Natural killer cell (primary cell): ENCODE data around the gene CORO6. TPM values are rescaled to one million over a fixed set of nuclear protein-coding genes. Genes with fewer than 3 reads are reported as not detected.
A peak's percentile ranks its signal among the peaks of the same experiment; 100 is the strongest.

Experiments
- ATAC-seq, 3 donors: fragments of 150-1000 bp in 2 of 3; fragments of 200-7000 bp in 1 of 3; cut with Tn5 transposase; 1 replicate in 1 of 3; 2 replicates in 2 of 3; pipeline ENCODE4 v1.10.0; 2021; ENCODE audit warnings: mild to moderate bottlenecking in 2 of 3, moderate library complexity in 2 of 3
- DNase-seq, 2 donors: peaks; one replicate each; pipeline versions ENCODE4 v3.0.0 to v3.0.0-alpha.2; 2013 to 2021; ENCODE audit warnings: mixed read lengths in 1 of 2
- H3K27ac ChIP-seq: one replicate; pipeline ENCODE4 v1.5.1; 2013; ENCODE audit warnings: mild to moderate bottlenecking, low read length
- H3K27me3 ChIP-seq: one replicate; pipeline ENCODE4 v1.6.1; 2013; ENCODE audit warnings: low read length; ENCODE audit not compliant: control insufficient read depth, insufficient read depth
- H3K36me3 ChIP-seq: one replicate; pipeline ENCODE4 v1.6.1; 2013; ENCODE audit warnings: low read length; ENCODE audit not compliant: control insufficient read depth, insufficient read depth
- H3K4me1 ChIP-seq: one replicate; pipeline ENCODE4 v1.6.1; 2013; ENCODE audit warnings: low read length; ENCODE audit not compliant: control insufficient read depth, insufficient read depth
- H3K4me3 ChIP-seq: one replicate; pipeline ENCODE4 v1.5.1; 2013; ENCODE audit warnings: low read length
- H3K9me3 ChIP-seq: one replicate; pipeline ENCODE4 v1.6.1; 2013; ENCODE audit warnings: low read length; ENCODE audit not compliant: control insufficient read depth, insufficient read depth
- H3K27ac Mint-ChIP-seq, 2 donors: one replicate each; pipeline ENCODE4 v1.8.0; 2022; ENCODE audit warnings: mild to moderate bottlenecking in 2 of 2, mixed read lengths in 2 of 2, moderate library complexity in 1 of 2
- H3K27me3 Mint-ChIP-seq, 2 donors: one replicate each; pipeline ENCODE4 v1.8.0; 2022; ENCODE audit warnings: low read depth in 2 of 2, mixed read lengths in 2 of 2
- H3K36me3 Mint-ChIP-seq: one replicate; pipeline ENCODE4 v1.8.0; 2022; ENCODE audit warnings: mixed read lengths
- H3K4me1 Mint-ChIP-seq, 2 donors: one replicate each; pipeline ENCODE4 v1.8.0; 2022; ENCODE audit warnings: mixed read lengths in 2 of 2
- H3K4me3 Mint-ChIP-seq: one replicate; pipeline ENCODE4 v1.8.0; 2022; ENCODE audit warnings: mild to moderate bottlenecking, moderate library complexity, mixed read lengths
- H3K9me3 Mint-ChIP-seq, 2 donors: one replicate each; pipeline ENCODE4 v1.8.0; 2022; ENCODE audit warnings: mixed read lengths in 2 of 2
- WGBS: methylation state at CpG from one replicate; pipeline ENCODE4 v1.1.7; 2013; ENCODE audit warnings: missing lambda C conversion rate; ENCODE audit not compliant: insufficient coverage; 5-methylcytosine and 5-hydroxymethylcytosine counted together
- intact Hi-C: fragments of 100-400 bp; cut with micrococcal nuclease; formaldehyde crosslinking; loops from one replicate; pipeline ENCODE4 v1.14.2; 2022
- total RNA-seq, 4 donors: library from RNA; stranded (reverse); fragments of 120-200 nt in 1 of 4; gene quantifications; one replicate each; pipeline versions ENCODE4 v1.2.3 to v1.2.4, GENCODE V29; 2013 to 2022
- TF ChIP-seq, protein P1 (sequence below): fragments of 200-600 bp; IDR thresholded peaks from one replicate; pipeline ENCODE4 v1.8.0; 2022; ENCODE audit warnings: antibody characterized with exemption

CORO6 gene
- total RNA-seq, 3 donors from 2014 or later (not counting 1 experiment from before 2014, with no cell fraction given) = 2.4 to 18.7 (median 3.9) TPM

DNA sequence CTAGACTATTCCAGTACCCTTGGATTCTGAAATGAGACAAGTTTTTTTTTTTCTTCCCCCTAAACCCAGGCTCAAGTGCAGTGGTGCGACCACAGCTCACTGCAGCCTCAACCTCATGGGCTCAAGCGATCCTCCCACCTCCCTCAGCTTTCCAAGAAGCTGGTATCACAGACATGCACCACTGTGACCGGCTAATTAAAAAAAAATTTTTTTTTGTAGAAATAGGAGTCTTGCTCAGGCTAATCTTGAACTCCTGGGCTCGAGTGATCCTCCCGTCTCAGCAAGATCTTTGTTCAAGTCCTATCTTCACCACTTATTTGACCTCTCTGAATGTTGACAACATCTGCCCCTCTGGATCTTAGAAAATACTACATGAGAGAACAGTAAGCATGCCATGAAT lies 26.6 kb upstream of the CORO6 start:
- TF ChIP-seq, protein P1, sequence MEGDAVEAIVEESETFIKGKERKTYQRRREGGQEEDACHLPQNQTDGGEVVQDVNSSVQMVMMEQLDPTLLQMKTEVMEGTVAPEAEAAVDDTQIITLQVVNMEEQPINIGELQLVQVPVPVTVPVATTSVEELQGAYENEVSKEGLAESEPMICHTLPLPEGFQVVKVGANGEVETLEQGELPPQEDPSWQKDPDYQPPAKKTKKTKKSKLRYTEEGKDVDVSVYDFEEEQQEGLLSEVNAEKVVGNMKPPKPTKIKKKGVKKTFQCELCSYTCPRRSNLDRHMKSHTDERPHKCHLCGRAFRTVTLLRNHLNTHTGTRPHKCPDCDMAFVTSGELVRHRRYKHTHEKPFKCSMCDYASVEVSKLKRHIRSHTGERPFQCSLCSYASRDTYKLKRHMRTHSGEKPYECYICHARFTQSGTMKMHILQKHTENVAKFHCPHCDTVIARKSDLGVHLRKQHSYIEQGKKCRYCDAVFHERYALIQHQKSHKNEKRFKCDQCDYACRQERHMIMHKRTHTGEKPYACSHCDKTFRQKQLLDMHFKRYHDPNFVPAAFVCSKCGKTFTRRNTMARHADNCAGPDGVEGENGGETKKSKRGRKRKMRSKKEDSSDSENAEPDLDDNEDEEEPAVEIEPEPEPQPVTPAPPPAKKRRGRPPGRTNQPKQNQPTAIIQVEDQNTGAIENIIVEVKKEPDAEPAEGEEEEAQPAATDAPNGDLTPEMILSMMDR = no peak
- Mint-ChIP-seq H3K9me3 (no peaks in the 10 kb centered on the region), H3K36me3 (peaks cover 12% of the 10 kb centered on the region), H3K27me3 (no peaks in the 10 kb centered on the region), H3K27ac (peak overlapping the region; percentile 62 to 68), H3K4me1 (peaks cover 4 to 10% of the 10 kb centered on the region in 2 donors), H3K4me3 (no peak overlapping the region)
- ATAC-seq (no peak), DNase-seq (no peak)
- Histone ChIP-seq H3K9me3 (no peaks in the 10 kb centered on the region), H3K27ac (no peak overlapping the region), H3K36me3 (peaks cover 68% of the 10 kb centered on the region), H3K27me3 (no peaks in the 10 kb centered on the region), H3K4me3 (no peak overlapping the region), H3K4me1 (no peaks in the 10 kb centered on the region)
- WGBS = 100% methylated on average over 5 of the region's 5 CpGs
- intact Hi-C loops = no loop called here

- Mint-ChIP-seq H3K4me1 (peaks cover 4 to 10% of the 10 kb centered on the region in 2 donors), H3K27ac (peak overlapping the region in 1 of 2 donors; percentile 28), H3K36me3 (peaks cover 12% of the 10 kb centered on the region), H3K4me3 (no peak overlapping the region), H3K27me3 (no peaks in the 10 kb centered on the region), H3K9me3 (no peaks in the 10 kb centered on the region)
- Histone ChIP-seq H3K9me3 (no peaks in the 10 kb centered on the region), H3K27me3 (no peaks in the 10 kb centered on the region), H3K36me3 (peaks cover 70% of the 10 kb centered on the region), H3K27ac (no peak overlapping the region), H3K4me3 (no peak overlapping the region), H3K4me1 (no peaks in the 10 kb centered on the region)
- 93% methylated on average over 5 of the region's 5 CpGs for WGBS
- intact Hi-C loops = no loop called here
- ATAC-seq (no peak), DNase-seq (no peak)
- TF ChIP-seq, protein P1 = no peak
Observed at GRCh38 chr17:29648005-29648404, 25.3 kb upstream of the CORO6 start.

DNA sequence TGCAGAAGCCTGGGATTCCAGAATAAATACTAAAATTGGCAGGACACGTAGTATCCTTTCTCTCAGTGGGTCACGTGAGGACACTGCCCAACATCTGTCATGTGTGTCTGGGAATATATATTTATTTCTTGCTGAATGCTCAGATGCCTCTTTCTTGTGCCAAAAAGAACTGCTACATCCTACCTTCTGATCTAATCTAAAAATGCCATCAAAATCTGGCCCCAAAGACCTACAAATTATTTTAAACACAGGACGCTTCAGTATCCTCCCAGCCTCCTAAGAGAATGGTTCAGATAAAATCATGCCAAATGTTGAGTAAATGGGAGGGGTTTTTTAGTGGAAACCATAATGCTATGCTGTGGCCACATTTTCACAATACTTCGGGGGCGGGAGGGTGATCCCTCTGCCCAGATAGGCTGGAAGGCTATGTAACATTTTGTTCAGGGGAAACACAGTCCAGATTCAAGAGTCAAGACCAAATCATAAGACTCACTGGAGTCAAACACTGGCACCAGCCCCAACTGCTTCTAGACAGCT lies 22.9 kb upstream of the CORO6 start:
- H3K36me3 ChIP-seq = peaks cover 75% of the 10 kb centered on the region
- H3K36me3 Mint-ChIP-seq = peaks cover 11% of the 10 kb centered on the region
- ATAC-seq (no peak), DNase-seq (no peak)
- H3K27me3 ChIP-seq = no peaks in the 10 kb centered on the region
- peak overlapping the region in 1 of 2 donors; percentile 41 for H3K27ac Mint-ChIP-seq
- no peak overlapping the region for H3K4me3 ChIP-seq
- peaks cover 7 to 19% of the 10 kb centered on the region in 2 donors for H3K4me1 Mint-ChIP-seq
- H3K9me3 ChIP-seq = no peaks in the 10 kb centered on the region
- H3K4me1 ChIP-seq = no peaks in the 10 kb centered on the region
- no peaks in the 10 kb centered on the region for H3K9me3 Mint-ChIP-seq
- WGBS = 75% methylated on average over 3 of the region's 5 CpGs
- H3K27ac ChIP-seq = no peak overlapping the region
- no peak overlapping the region for H3K4me3 Mint-ChIP-seq
- no peaks in the 10 kb centered on the region for H3K27me3 Mint-ChIP-seq
- intact Hi-C loops = no loop called here
- TF ChIP-seq, protein P1 = no peak

DNA sequence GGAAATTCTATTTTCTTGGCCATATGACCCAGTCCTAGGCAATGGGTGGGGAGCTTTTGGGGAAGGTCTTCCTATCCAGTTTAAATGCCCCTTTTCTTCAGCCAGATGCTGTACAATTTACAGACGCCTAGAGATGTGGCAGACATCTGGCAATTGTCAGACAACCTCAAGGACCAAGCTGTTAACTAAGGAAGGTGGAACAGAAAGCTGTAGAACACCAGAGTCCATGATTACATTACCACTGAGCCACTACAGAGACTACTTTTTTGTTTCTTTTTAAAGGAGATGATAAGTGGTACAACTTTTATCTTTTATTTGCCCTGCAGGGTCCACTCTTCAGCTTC lies 21.1 kb upstream of the CORO6 start:
- Histone ChIP-seq H3K4me3 (no peak overlapping the region), H3K27me3 (no peaks in the 10 kb centered on the region), H3K9me3 (no peaks in the 10 kb centered on the region), H3K4me1 (peaks cover 5% of the 10 kb centered on the region), H3K36me3 (peaks cover 63% of the 10 kb centered on the region), H3K27ac (no peak overlapping the region)
- H3K4me3 Mint-ChIP-seq = no peak overlapping the region
- H3K27ac Mint-ChIP-seq = peak overlapping the region; percentile 26 to 53
- H3K36me3 Mint-ChIP-seq = no peaks in the 10 kb centered on the region
- 100% methylated on average over 1 of the region's 1 CpG for WGBS
- TF ChIP-seq, protein P1 = no peak
- ATAC-seq (no peak), DNase-seq (no peak)
- H3K9me3 Mint-ChIP-seq = no peaks in the 10 kb centered on the region
- intact Hi-C loops = no loop called here
- H3K4me1 Mint-ChIP-seq = peaks cover 18 to 31% of the 10 kb centered on the region in 2 donors
- H3K27me3 Mint-ChIP-seq = no peaks in the 10 kb centered on the region
